Subcutaneous adipose tissue (tissue), 4 donors: ENCODE measurements around the gene SETD1A. TPM values are rescaled to one million over a fixed set of nuclear protein-coding genes. Genes with fewer than 3 reads are reported as not detected.

Source experiments
- CTCF ChIP-seq: fragments of 450-650 bp; IDR thresholded peaks from one replicate; pipeline ENCODE4 v1.5.1; 2016; ENCODE audit warnings: low read depth, mild to moderate bottlenecking, control low read depth, antibody characterized with exemption, moderate library complexity
- total RNA-seq, 4 donors: library from RNA; depleted of rRNA; stranded (reverse); fragments of >200 nt; gene quantifications; one replicate each; pipeline ENCODE4 v1.1.0, GENCODE V29; 2016

SETD1A gene
- total RNA-seq = 10 to 100 TPM in 1 of 4 donors, 1 to 10 TPM in 3; 3.9 to 10.5 (median 5.3) TPM

- no peak for TF ChIP-seq CTCF
These were observed at the start of gene SETD1A for GRCh38 chr16:30957456-30958174. Gene SETD1A, plus strand, starts transcription at chr16:30957754. Its CDS starts 978 bp downstream, at chr16:30958732.

GRCh38 chr16:30910427-30911029 lies 47.0 kb upstream of the SETD1A start:
- no peak for TF ChIP-seq CTCF

GRCh38 chr16:30912794-30913412 lies 44.7 kb upstream of the SETD1A start:
- no peak for TF ChIP-seq CTCF

- no peak for TF ChIP-seq CTCF
These were observed 42.7 kb upstream of the SETD1A start for GRCh38 chr16:30914830-30915229.

- no peak for TF ChIP-seq CTCF
These were observed 38.9 kb upstream of the SETD1A start for GRCh38 chr16:30918614-30919013.

GRCh38 chr16:30920891-30921290 lies 36.7 kb upstream of the SETD1A start:
- no peak for TF ChIP-seq CTCF

GRCh38 chr16:30921459-30921747 lies 36.2 kb upstream of the SETD1A start:
- TF ChIP-seq CTCF = no peak
